WTC11 (cell line): ENCODE measurements around the gene DPYSL4. TPM values are rescaled to one million over a fixed set of nuclear protein-coding genes. Genes with fewer than 3 reads are reported as not detected.

ENCODE experiments used
- ATAC-seq: fragments of 200-7000 bp; cut with Tn5 transposase; 2 replicates; pipeline ENCODE4 v1.10.0; 2021; ENCODE audit warnings: mild to moderate bottlenecking, moderate library complexity
- CTCF ChIA-PET: fragments of 300-600 bp; sonication (Branson Sonifier 250); formaldehyde crosslinking; loops from one replicate; lab custom pipeline; 2021; ENCODE audit warnings: antibody characterized with exemption; lab: Charles Lee
- POLR2A ChIA-PET: fragments of 350-600 bp; sonication (Branson Sonifier 250); formaldehyde crosslinking; loops from one replicate; lab custom pipeline; 2021; ENCODE audit warnings: antibody characterized with exemption; lab: Charles Lee
- DNase-seq: peaks from one replicate; pipeline ENCODE4 v3.0.0; 2021; ENCODE audit warnings: low spot score
- H3K27ac Mint-ChIP-seq: 2 replicates; pipeline ENCODE4 v1.8.0; 2021; ENCODE audit warnings: mixed read lengths
- H3K27me3 Mint-ChIP-seq: 2 replicates; pipeline ENCODE4 v1.8.0; 2021; ENCODE audit warnings: low read depth, mild to moderate bottlenecking, moderate library complexity, mixed read lengths
- H3K36me3 Mint-ChIP-seq: 2 replicates; pipeline ENCODE4 v1.8.0; 2021; ENCODE audit warnings: mixed read lengths
- H3K4me1 Mint-ChIP-seq: 2 replicates; pipeline ENCODE4 v1.8.0; 2022; ENCODE audit warnings: mixed read lengths
- H3K4me3 Mint-ChIP-seq: 2 replicates; pipeline ENCODE4 v1.8.0; 2021; ENCODE audit warnings: mild to moderate bottlenecking, moderate library complexity, mixed read lengths
- H3K9me3 Mint-ChIP-seq: 2 replicates; pipeline ENCODE4 v1.8.0; 2021; ENCODE audit warnings: mixed read lengths
- CBFB ChIP-seq: sonication (generic); formaldehyde crosslinking; IDR thresholded peaks from 2 replicates; pipeline ENCODE4 v1.8.1; 2022; ENCODE audit warnings: mild to moderate bottlenecking, low read depth, missing genetic modification reagents
- CREM ChIP-seq: sonication (generic); formaldehyde crosslinking; IDR thresholded peaks from 2 replicates; pipeline ENCODE4 v1.8.1; 2022; ENCODE audit warnings: mild to moderate bottlenecking, missing genetic modification reagents, moderate library complexity
- EMX1 ChIP-seq: fragments of 250-450 bp; sonication (Bioruptor Pico); IDR thresholded peaks from 2 replicates; pipeline ENCODE4 v1.8.0; 2021; ENCODE audit warnings: mild to moderate bottlenecking
- ESRRA ChIP-seq: sonication (generic); formaldehyde crosslinking; IDR thresholded peaks from 2 replicates; pipeline ENCODE4 v1.8.1; 2022; ENCODE audit warnings: mild to moderate bottlenecking, missing genetic modification reagents, borderline replicate concordance
- ETV6 ChIP-seq: sonication (generic); formaldehyde crosslinking; IDR thresholded peaks from 2 replicates; pipeline ENCODE4 v1.8.1; 2022; ENCODE audit warnings: mild to moderate bottlenecking, missing genetic modification reagents
- IRF1 ChIP-seq: sonication (generic); formaldehyde crosslinking; IDR thresholded peaks from 2 replicates; pipeline ENCODE4 v1.8.0; 2023; ENCODE audit warnings: missing genetic modification reagents
- KAT7 ChIP-seq: sonication (generic); formaldehyde crosslinking; IDR thresholded peaks from 2 replicates; pipeline ENCODE4 v1.8.1; 2023; ENCODE audit warnings: missing genetic modification reagents, mild to moderate bottlenecking, borderline replicate concordance
- NR1H2 ChIP-seq: sonication (generic); formaldehyde crosslinking; IDR thresholded peaks from 2 replicates; pipeline ENCODE4 v1.9.0; 2021; ENCODE audit warnings: mild to moderate bottlenecking, moderate library complexity, missing genetic modification reagents
- USF2 ChIP-seq: sonication (generic); formaldehyde crosslinking; IDR thresholded peaks from 2 replicates; pipeline ENCODE4 v1.8.1; 2023; ENCODE audit warnings: mild to moderate bottlenecking, missing genetic modification reagents, moderate library complexity
- ZNF121 ChIP-seq: sonication (generic); formaldehyde crosslinking; IDR thresholded peaks from 2 replicates; pipeline ENCODE4 v1.8.0; 2023; ENCODE audit warnings: missing genetic modification reagents
- ZNF263 ChIP-seq: sonication (generic); formaldehyde crosslinking; IDR thresholded peaks from 2 replicates; pipeline ENCODE4 v1.8.1; 2022; ENCODE audit warnings: low read depth, mild to moderate bottlenecking, moderate library complexity, missing genetic modification reagents
- ZNF317 ChIP-seq: sonication (generic); formaldehyde crosslinking; IDR thresholded peaks from 2 replicates; pipeline ENCODE4 v1.8.1; 2023; ENCODE audit warnings: low read depth, mild to moderate bottlenecking, moderate library complexity, missing genetic modification reagents, borderline replicate concordance
- ZNF425 ChIP-seq: fragments of 250-450 bp; sonication (Bioruptor Pico); conservative IDR thresholded peaks from 2 replicates; pipeline ENCODE4 v1.9.0; 2021; ENCODE audit warnings: mild to moderate bottlenecking
- total RNA-seq: library from RNA; stranded (reverse); gene quantifications from 3 replicates; pipeline ENCODE4 v1.2.3, GENCODE V29; 2021
- TF ChIP-seq, protein P1 (sequence below): sonication (generic); formaldehyde crosslinking; IDR thresholded peaks from 2 replicates; pipeline ENCODE4 v1.8.1; 2023; ENCODE audit warnings: mild to moderate bottlenecking, missing genetic modification reagents, moderate library complexity
- TF ChIP-seq, protein P2 (sequence below): sonication (generic); formaldehyde crosslinking; IDR thresholded peaks from 2 replicates; pipeline ENCODE4 v1.8.0; 2022; ENCODE audit warnings: mild to moderate bottlenecking, missing genetic modification reagents
- TF ChIP-seq, protein P3 (sequence below): sonication (generic); formaldehyde crosslinking; IDR thresholded peaks from 2 replicates; pipeline ENCODE4 v1.8.1; 2022; ENCODE audit warnings: low read depth, mild to moderate bottlenecking, moderate library complexity, missing genetic modification reagents, borderline replicate concordance
- TF ChIP-seq, protein P4 (sequence below): fragments of 250-450 bp; sonication (Bioruptor Pico); IDR thresholded peaks from 2 replicates; pipeline ENCODE4 v1.9.0; 2021; ENCODE audit warnings: moderate library complexity, mild to moderate bottlenecking, inconsistent platforms, borderline replicate concordance

Gene DPYSL4
- total RNA-seq, 1 experiment from 2014 or later = 17.0 TPM

DNA sequence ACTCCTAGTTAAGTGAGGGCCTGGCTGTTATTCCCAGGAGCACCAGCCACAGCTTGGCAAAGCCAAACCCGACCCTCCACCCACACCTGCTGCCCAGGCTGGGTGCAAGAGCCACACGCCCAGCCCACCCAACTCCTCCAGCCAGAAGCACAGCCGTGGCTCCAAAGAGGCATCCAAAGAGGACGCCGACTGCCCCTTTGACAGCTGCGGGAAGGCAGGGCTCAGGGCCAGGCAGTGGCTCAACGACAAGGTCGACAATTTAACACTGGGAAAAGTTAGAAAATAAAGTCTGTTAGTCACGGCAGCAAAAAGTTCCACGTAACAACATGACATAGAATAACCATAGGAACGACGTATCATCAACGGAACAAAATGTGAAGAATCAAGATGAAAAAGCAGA lies 54.3 kb downstream of the DPYSL4 start (continued):
- TF ChIP-seq ZNF425 (CRISPR knock-in tag) (no peak), ETV6 (CRISPR knock-in tag) (no peak), ZNF317 (CRISPR knock-in tag) (no peak), ESRRA (CRISPR knock-in tag) (no peak), ZNF263 (CRISPR knock-in tag) (no peak), NR1H2 (CRISPR knock-in tag) (no peak), KAT7 (no peak)
- TF ChIP-seq, protein P1, sequence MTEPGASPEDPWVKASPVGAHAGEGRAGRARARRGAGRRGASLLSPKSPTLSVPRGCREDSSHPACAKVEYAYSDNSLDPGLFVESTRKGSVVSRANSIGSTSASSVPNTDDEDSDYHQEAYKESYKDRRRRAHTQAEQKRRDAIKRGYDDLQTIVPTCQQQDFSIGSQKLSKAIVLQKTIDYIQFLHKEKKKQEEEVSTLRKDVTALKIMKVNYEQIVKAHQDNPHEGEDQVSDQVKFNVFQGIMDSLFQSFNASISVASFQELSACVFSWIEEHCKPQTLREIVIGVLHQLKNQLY (CRISPR knock-in tag) = no peak
- TF ChIP-seq, protein P2, sequence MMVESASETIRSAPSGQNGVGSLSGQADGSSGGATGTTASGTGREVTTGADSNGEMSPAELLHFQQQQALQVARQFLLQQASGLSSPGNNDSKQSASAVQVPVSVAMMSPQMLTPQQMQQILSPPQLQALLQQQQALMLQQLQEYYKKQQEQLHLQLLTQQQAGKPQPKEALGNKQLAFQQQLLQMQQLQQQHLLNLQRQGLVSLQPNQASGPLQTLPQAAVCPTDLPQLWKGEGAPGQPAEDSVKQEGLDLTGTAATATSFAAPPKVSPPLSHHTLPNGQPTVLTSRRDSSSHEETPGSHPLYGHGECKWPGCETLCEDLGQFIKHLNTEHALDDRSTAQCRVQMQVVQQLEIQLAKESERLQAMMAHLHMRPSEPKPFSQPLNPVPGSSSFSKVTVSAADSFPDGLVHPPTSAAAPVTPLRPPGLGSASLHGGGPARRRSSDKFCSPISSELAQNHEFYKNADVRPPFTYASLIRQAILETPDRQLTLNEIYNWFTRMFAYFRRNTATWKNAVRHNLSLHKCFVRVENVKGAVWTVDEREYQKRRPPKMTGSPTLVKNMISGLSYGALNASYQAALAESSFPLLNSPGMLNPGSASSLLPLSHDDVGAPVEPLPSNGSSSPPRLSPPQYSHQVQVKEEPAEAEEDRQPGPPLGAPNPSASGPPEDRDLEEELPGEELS (CRISPR knock-in tag) = no peak
- TF ChIP-seq, protein P3, sequence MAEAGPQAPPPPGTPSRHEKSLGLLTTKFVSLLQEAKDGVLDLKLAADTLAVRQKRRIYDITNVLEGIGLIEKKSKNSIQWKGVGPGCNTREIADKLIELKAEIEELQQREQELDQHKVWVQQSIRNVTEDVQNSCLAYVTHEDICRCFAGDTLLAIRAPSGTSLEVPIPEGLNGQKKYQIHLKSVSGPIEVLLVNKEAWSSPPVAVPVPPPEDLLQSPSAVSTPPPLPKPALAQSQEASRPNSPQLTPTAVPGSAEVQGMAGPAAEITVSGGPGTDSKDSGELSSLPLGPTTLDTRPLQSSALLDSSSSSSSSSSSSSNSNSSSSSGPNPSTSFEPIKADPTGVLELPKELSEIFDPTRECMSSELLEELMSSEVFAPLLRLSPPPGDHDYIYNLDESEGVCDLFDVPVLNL (CRISPR knock-in tag) = no peak

DNA sequence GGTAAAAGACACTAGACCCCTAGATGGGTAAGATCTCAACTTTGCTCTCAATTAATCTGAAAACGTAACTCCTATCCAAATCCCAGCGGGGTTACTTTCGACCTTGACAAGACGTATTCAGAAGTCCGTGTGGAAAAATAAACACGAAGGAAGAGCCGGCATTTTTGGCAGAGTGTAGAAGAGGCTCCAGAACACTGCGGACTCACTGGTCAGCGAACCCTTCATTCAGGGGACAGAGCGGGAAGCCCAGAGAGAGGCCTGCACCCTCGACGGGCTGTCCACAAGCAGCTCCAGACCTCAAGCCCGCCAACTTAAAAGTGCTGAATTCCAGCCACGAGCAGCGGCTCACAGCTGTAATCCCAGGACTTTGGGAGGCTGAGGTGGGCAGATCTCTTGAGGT lies 54.7 kb downstream of the DPYSL4 start:
- ChIA-PET CTCF (interaction anchor here (1.0 kb wide), 1 partner anchor 119 kb away, joined by 4 read pairs; no protein-coding TSS in a partner anchor), POLR2A (no interaction called here)
- Mint-ChIP-seq H3K4me1 (no peaks in the 10 kb centered on the region), H3K27ac (peak overlapping the region; percentile 86; the same call in 1 of the 2 replicates), H3K9me3 (no peaks in the 10 kb centered on the region), H3K27me3 (no peaks in the 10 kb centered on the region), H3K4me3 (no peak overlapping the region), H3K36me3 (no peaks in the 10 kb centered on the region)
- DNase-seq (no peak), ATAC-seq (no peak)
- TF ChIP-seq ZNF121 (CRISPR knock-in tag) = no peak

DNA sequence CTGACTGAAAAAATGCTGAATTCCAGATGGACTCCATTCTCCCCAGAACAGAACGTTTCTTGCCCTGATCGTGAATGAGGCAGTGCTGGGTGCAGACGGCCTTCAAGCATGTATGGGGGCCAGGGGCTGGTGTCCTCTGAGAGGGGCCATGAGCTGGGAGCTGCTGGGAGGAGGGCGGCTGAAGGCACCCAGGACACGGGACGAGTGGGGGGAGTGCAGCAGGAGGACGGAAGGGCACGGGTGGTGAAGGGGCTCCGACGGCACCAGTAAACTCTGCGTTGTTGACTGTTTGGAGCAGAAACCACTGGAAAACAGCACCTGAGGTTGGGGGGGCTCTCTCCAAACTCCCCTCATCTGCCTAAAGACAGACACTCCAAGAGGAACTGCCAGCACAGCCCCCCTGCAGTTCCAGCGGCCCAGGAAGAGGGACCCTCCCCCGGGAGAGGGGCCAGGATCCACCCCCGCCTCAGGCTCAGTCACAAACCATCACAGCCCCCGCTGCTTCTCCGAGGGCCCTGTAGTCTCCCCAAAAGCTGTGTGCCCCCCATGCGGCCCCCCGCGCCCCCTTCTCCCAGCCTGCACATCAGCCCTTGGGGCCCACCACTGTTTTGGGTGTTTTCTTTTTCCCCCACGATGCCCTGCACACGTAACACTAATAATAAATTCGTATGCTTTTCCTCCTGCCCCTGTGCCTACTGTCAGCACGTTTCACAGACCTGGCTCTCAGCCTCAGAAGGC lies 55.5 kb downstream of the DPYSL4 start:
- no peak for DNase-seq
- no peaks in the 10 kb centered on the region for H3K9me3 Mint-ChIP-seq
- no peaks in the 10 kb centered on the region for H3K4me1 Mint-ChIP-seq
- POLR2A ChIA-PET = no interaction called here
- no peak for TF ChIP-seq CBFB (CRISPR knock-in tag)
- no peak for TF ChIP-seq ZNF121 (CRISPR knock-in tag)
- TF ChIP-seq USF2 = no peak
- TF ChIP-seq IRF1 (CRISPR knock-in tag) = no peak
- no peak for TF ChIP-seq EMX1
- TF ChIP-seq, protein P2 (CRISPR knock-in tag) = no peak
- TF ChIP-seq, protein P4, sequence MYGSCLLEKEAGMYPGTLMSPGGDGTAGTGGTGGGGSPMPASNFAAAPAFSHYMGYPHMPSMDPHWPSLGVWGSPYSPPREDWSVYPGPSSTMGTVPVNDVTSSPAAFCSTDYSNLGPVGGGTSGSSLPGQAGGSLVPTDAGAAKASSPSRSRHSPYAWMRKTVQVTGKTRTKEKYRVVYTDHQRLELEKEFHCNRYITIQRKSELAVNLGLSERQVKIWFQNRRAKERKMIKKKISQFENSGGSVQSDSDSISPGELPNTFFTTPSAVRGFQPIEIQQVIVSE (CRISPR knock-in tag) = no peak
- no peak for TF ChIP-seq ZNF263 (CRISPR knock-in tag)
- TF ChIP-seq CREM (CRISPR knock-in tag) = no peak
- TF ChIP-seq, all 79 proteins: peak for 0
- 0 out of 2 replicates have a peak overlapping the region, but pooled peaks have one; percentile 15 for H3K27ac Mint-ChIP-seq
- no peaks in the 10 kb centered on the region for H3K27me3 Mint-ChIP-seq
- no peak overlapping the region for H3K4me3 Mint-ChIP-seq
- no peak for ATAC-seq
- H3K36me3 Mint-ChIP-seq = no peaks in the 10 kb centered on the region
- CTCF ChIA-PET = interaction anchor here (1.0 kb wide), 1 partner anchor 118 kb away, joined by 4 read pairs; no protein-coding TSS in a partner anchor
